H9 (cell line): ENCODE measurements around the gene RRP1B. TPM values are rescaled to one million over a fixed set of nuclear protein-coding genes. Genes with fewer than 3 reads are reported as not detected.

Experiments
- DNase-seq: peaks from one replicate; pipeline ENCODE4 v3.0.0-alpha.2; 2017
- H2AFZ ChIP-seq: one replicate; pipeline ENCODE4 v1.6.1; 2013; ENCODE audit warnings: mild to moderate bottlenecking, low read length, control low read depth, moderate library complexity
- H2AK5ac ChIP-seq: 2 replicates; pipeline ENCODE4 v1.6.1; 2013; ENCODE audit warnings: low read length, control low read depth, mixed read lengths; ENCODE audit not compliant: insufficient read length
- H2BK120ac ChIP-seq: one replicate; pipeline ENCODE4 v1.6.1; 2013; ENCODE audit warnings: low read depth, mild to moderate bottlenecking, low read length, control low read depth, inconsistent platforms; ENCODE audit not compliant: poor library complexity, severe bottlenecking
- H2BK12ac ChIP-seq: 2 replicates; pipeline ENCODE4 v1.6.1; 2013; ENCODE audit warnings: low read length, control low read depth, mixed read lengths, low read depth; ENCODE audit not compliant: insufficient read length
- H2BK15ac ChIP-seq: 2 replicates; pipeline ENCODE4 v1.6.1; 2013; ENCODE audit warnings: low read depth, low read length, control low read depth
- H2BK20ac ChIP-seq: one replicate; pipeline ENCODE4 v1.6.1; 2013; ENCODE audit warnings: low read depth, mild to moderate bottlenecking, low read length, control low read depth, inconsistent platforms; ENCODE audit not compliant: poor library complexity, severe bottlenecking
- H2BK5ac ChIP-seq: 2 replicates; pipeline ENCODE4 v1.6.1; 2013; ENCODE audit warnings: low read length, control low read depth, mixed read lengths; ENCODE audit not compliant: insufficient read length
- H3K14ac ChIP-seq: 2 replicates; pipeline ENCODE4 v1.6.1; 2013; ENCODE audit warnings: low read length, control low read depth; ENCODE audit not compliant: insufficient read depth
- H3K18ac ChIP-seq: 2 replicates; pipeline ENCODE4 v1.6.1; 2013; ENCODE audit warnings: low read depth, mild to moderate bottlenecking, mixed read lengths, low read length, control low read depth; ENCODE audit not compliant: insufficient read length
- H3K23ac ChIP-seq: 2 replicates; pipeline ENCODE4 v1.6.1; 2013; ENCODE audit warnings: low read length, control low read depth, mixed read lengths, low read depth; ENCODE audit not compliant: insufficient read length
- H3K23me2 ChIP-seq: 2 replicates; pipeline ENCODE4 v1.6.1; 2013; ENCODE audit warnings: low read depth, mild to moderate bottlenecking, mixed read lengths, low read length, control low read depth; ENCODE audit not compliant: insufficient read length, poor library complexity, severe bottlenecking
- H3K27ac ChIP-seq: 2 replicates; pipeline ENCODE4 v1.5.1; 2013; ENCODE audit warnings: low read length, control low read depth, mixed read lengths, low read depth; ENCODE audit not compliant: insufficient read length
- H3K27me3 ChIP-seq: 2 replicates; pipeline ENCODE4 v1.6.1; 2013; ENCODE audit warnings: low read length, control low read depth, inconsistent platforms; ENCODE audit not compliant: insufficient read depth
- H3K4ac ChIP-seq: 2 replicates; pipeline ENCODE4 v1.6.1; 2013; ENCODE audit warnings: low read depth, mild to moderate bottlenecking, control low read depth, inconsistent platforms, low read length, moderate library complexity
- H3K4me1 ChIP-seq: 2 replicates; pipeline ENCODE4 v1.6.1; 2013; ENCODE audit warnings: low read length, control low read depth, inconsistent platforms; ENCODE audit not compliant: insufficient read depth
- H3K4me2 ChIP-seq: 2 replicates; pipeline ENCODE4 v1.6.1; 2013; ENCODE audit warnings: low read length, control low read depth, mixed read lengths; ENCODE audit not compliant: insufficient read length, insufficient read depth
- H3K56ac ChIP-seq: 2 replicates; pipeline ENCODE4 v1.6.1; 2013; ENCODE audit warnings: low read depth, mild to moderate bottlenecking, mixed read lengths, low read length, control low read depth; ENCODE audit not compliant: insufficient read length
- H3K79me1 ChIP-seq: 2 replicates; pipeline ENCODE4 v1.6.1; 2013; ENCODE audit warnings: low read depth, mild to moderate bottlenecking, moderate library complexity, low read length, control low read depth, inconsistent platforms; ENCODE audit not compliant: insufficient read depth, poor library complexity, severe bottlenecking
- H3K79me2 ChIP-seq: 2 replicates; pipeline ENCODE4 v1.6.1; 2013; ENCODE audit warnings: low read length, control low read depth, inconsistent platforms; ENCODE audit not compliant: insufficient read depth
- H3K9ac ChIP-seq: 2 replicates; pipeline ENCODE4 v1.6.1; 2013; ENCODE audit warnings: low read length, control low read depth, mixed read lengths; ENCODE audit not compliant: insufficient read length; ENCODE audit errors: extremely low read depth
- H3K9me3 ChIP-seq: one replicate; pipeline ENCODE4 v1.6.1; 2013; ENCODE audit warnings: low read depth, low read length, inconsistent platforms; ENCODE audit not compliant: control insufficient read depth
- H3T11ph ChIP-seq: one replicate; pipeline ENCODE4 v1.6.1; 2013; ENCODE audit warnings: mild to moderate bottlenecking, low read length, control low read depth, inconsistent platforms
- H4K20me1 ChIP-seq: one replicate; pipeline ENCODE4 v1.6.1; 2013; ENCODE audit not compliant: control insufficient read depth, insufficient read length, insufficient read depth
- H4K5ac ChIP-seq: 2 replicates; pipeline ENCODE4 v1.6.1; 2013; ENCODE audit warnings: low read depth, mild to moderate bottlenecking, mixed read lengths, low read length, control low read depth; ENCODE audit not compliant: insufficient read length
- H4K8ac ChIP-seq: replicated peaks from 2 replicates; pipeline ENCODE4 v1.6.1; 2013; ENCODE audit warnings: low read length, control low read depth, mixed read lengths, low read depth; ENCODE audit not compliant: insufficient read length
- H4K91ac ChIP-seq: 2 replicates; pipeline ENCODE4 v1.6.1; 2013; ENCODE audit warnings: low read depth, mild to moderate bottlenecking, moderate library complexity, mixed read lengths, low read length, control low read depth; ENCODE audit not compliant: insufficient read length
- H3K27ac Mint-ChIP-seq, 3 experiments: 2 replicates in 2 of 3; 3 replicates in 1 of 3; pipeline ENCODE4 v1.8.0; 2020 to 2021; ENCODE audit warnings: mixed read lengths in 3 of 3, mild to moderate bottlenecking in 1 of 3, moderate library complexity in 1 of 3
- H3K27me3 Mint-ChIP-seq: 2 replicates; pipeline ENCODE4 v1.8.0; 2021; ENCODE audit warnings: low read depth, mild to moderate bottlenecking, moderate library complexity, mixed read lengths
- H3K36me3 Mint-ChIP-seq, 3 experiments: 2 replicates in 2 of 3; 3 replicates in 1 of 3; pipeline ENCODE4 v1.8.0; 2020 to 2021; ENCODE audit warnings: low read depth in 3 of 3, mixed read lengths in 3 of 3; ENCODE audit not compliant: insufficient read depth in 1 of 3
- H3K4me1 Mint-ChIP-seq, 2 experiments: 2 replicates each; pipeline ENCODE4 v1.8.0; 2020; ENCODE audit warnings: mixed read lengths in 2 of 2
- H3K4me3 Mint-ChIP-seq, 2 experiments: 2 replicates in 1 of 2; 3 replicates in 1 of 2; pipeline ENCODE4 v1.8.0; 2020 to 2021; ENCODE audit warnings: mild to moderate bottlenecking in 2 of 2, mixed read lengths in 2 of 2, moderate library complexity in 1 of 2
- H3K9me3 Mint-ChIP-seq, 2 experiments: 2 replicates in 1 of 2; 3 replicates in 1 of 2; pipeline ENCODE4 v1.8.0; 2020; ENCODE audit warnings: mild to moderate bottlenecking in 2 of 2, mixed read lengths in 2 of 2, moderate library complexity in 1 of 2
- CTCF ChIP-seq: fragments of 200-600 bp; sonication (generic); conservative IDR thresholded peaks from 3 replicates; pipeline ENCODE4 v1.8.0; 2021; ENCODE audit warnings: antibody characterized with exemption, mild to moderate bottlenecking
- WGBS: extraction: QIAGEN DNeasy Blood & Tissue Kit; methylation state at CpG from one replicate; pipeline ENCODE4 v1.1.7; 2013; ENCODE audit warnings: missing lambda C conversion rate, low lambda C conversion rate, mixed read lengths; ENCODE audit not compliant: insufficient read length; ENCODE audit errors: extremely low coverage; 5-methylcytosine and 5-hydroxymethylcytosine counted together
- total RNA-seq: library from RNA; stranded (reverse); gene quantifications from 2 replicates; pipeline ENCODE4 v1.2.1, GENCODE V29; 2021

Gene RRP1B
- total RNA-seq, 1 experiment from 2014 or later, result 96.6 TPM

- H4K91ac ChIP-seq, result no peak overlapping the region
- no peak overlapping the region for H3K18ac ChIP-seq
- no peak overlapping the region for H2BK15ac ChIP-seq
- no peak overlapping the region for H3T11ph ChIP-seq
- no peak overlapping the region for H4K5ac ChIP-seq
- H3K79me1 ChIP-seq, result no peaks in the 10 kb centered on the region
- Mint-ChIP-seq H3K36me3 (peaks cover 9 to 29% (median 27%) of the 10 kb centered on the region in 3 experiments; a peak in 6 of 7 replicates), H3K27ac (peak overlapping the region in 1 of 3 experiments; percentile 58; a peak in 1 of 7 replicates), H3K4me1 (peaks cover 14 to 17% of the 10 kb centered on the region in 2 experiments), H3K27me3 (no peaks in the 10 kb centered on the region), H3K4me3 (peak overlapping the region; percentile 21 to 32; a peak in 2 of 5 replicates), H3K9me3 (no peaks in the 10 kb centered on the region)
- no peaks in the 10 kb centered on the region for H3K9me3 ChIP-seq
- no peak overlapping the region for H2AFZ ChIP-seq
- no CpG with 5 or more reads among the region's 28 CpGs for WGBS
- no peak overlapping the region for H3K4me2 ChIP-seq
- H2BK5ac ChIP-seq, result no peak overlapping the region
- no peak overlapping the region for H3K14ac ChIP-seq
- TF ChIP-seq CTCF, result no peak
- no peak overlapping the region for H3K9ac ChIP-seq
- H3K4ac ChIP-seq, result no peak overlapping the region
- H2BK12ac ChIP-seq, result no peak overlapping the region
- no peak overlapping the region for H4K8ac ChIP-seq
- H3K27ac ChIP-seq, result no peak overlapping the region
- H3K4me1 ChIP-seq, result no peaks in the 10 kb centered on the region
- H2BK20ac ChIP-seq, result no peak overlapping the region
- no peaks in the 10 kb centered on the region for H3K79me2 ChIP-seq
- H3K27me3 ChIP-seq, result no peaks in the 10 kb centered on the region
- H4K20me1 ChIP-seq, result peaks cover 4% of the 10 kb centered on the region
- no peak overlapping the region for H3K23ac ChIP-seq
- no peak overlapping the region for H2BK120ac ChIP-seq
- no peak overlapping the region for H3K56ac ChIP-seq
- H3K23me2 ChIP-seq, result no peaks in the 10 kb centered on the region
- peak; percentile 65 for DNase-seq
- H2AK5ac ChIP-seq, result no peak overlapping the region
Observed at GRCh38 chr21:43741423-43742096, 82.2 kb downstream of the RRP1B start.
